ENCODE results near the gene HOXD11.

DNA sequence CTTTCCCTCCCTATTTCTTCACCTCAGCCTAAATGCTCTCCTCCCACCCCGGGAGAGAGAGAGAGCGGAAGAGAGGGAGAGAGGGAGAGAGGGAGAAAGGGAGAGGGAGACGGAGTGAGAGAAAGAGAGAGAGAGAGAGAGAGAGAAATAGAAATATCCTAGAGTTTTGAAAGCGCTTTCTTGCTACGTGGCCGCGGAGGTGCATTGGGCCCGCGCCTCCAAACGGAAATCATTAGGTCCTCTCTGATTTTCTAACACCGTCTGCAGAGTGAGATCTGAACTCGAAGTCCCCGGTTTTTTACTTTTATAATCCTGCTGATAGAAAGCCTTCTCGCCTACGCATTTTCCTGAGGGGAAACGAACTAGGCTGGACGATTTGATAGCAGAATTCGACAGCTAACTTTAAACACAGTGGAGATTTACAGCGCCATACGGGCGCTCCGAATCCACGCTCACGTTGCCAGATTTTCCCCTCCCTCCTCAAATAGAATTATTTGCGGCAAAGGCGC, 22.4 kb upstream of the HOXD11 start:
- TF ChIP-seq, protein P1, sequence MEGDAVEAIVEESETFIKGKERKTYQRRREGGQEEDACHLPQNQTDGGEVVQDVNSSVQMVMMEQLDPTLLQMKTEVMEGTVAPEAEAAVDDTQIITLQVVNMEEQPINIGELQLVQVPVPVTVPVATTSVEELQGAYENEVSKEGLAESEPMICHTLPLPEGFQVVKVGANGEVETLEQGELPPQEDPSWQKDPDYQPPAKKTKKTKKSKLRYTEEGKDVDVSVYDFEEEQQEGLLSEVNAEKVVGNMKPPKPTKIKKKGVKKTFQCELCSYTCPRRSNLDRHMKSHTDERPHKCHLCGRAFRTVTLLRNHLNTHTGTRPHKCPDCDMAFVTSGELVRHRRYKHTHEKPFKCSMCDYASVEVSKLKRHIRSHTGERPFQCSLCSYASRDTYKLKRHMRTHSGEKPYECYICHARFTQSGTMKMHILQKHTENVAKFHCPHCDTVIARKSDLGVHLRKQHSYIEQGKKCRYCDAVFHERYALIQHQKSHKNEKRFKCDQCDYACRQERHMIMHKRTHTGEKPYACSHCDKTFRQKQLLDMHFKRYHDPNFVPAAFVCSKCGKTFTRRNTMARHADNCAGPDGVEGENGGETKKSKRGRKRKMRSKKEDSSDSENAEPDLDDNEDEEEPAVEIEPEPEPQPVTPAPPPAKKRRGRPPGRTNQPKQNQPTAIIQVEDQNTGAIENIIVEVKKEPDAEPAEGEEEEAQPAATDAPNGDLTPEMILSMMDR (conservative IDR thresholded peaks at IDR 0.05; ENCODE audit: low read length): no peak
- TF ChIP-seq EZH2phosphoT487 (IDR thresholded peaks at IDR 0.05; ENCODE audit: borderline replicate concordance, low read depth, low read length): no peak
